Tibial nerve (tissue), 4 donors: ENCODE results near the gene PIR. TPM values are rescaled to one million over a fixed set of nuclear protein-coding genes. Genes with fewer than 3 reads are reported as not detected.

Experiments used
- DNase-seq, 2 donors: peaks; one replicate each; pipeline ENCODE4 v3.0.0-alpha.2; 2019; ENCODE audit warnings: low spot score in 2 of 2
- H3K27ac ChIP-seq, 4 donors: fragments of 200-600 bp; sonication (generic) in 3 of 4; one replicate each; pipeline ENCODE4 v1.5.1; 2017 to 2019; ENCODE audit warnings: mild to moderate bottlenecking in 1 of 4
- H3K27me3 ChIP-seq, 2 donors: fragments of 200-600 bp; sonication (generic) in 1 of 2; one replicate each; pipeline versions ENCODE4 v1.5.1 to v1.6.0; 2017 to 2019
- H3K36me3 ChIP-seq, 3 donors: fragments of 200-600 bp; sonication (generic); one replicate each; pipeline ENCODE4 v1.5.1; 2018 to 2019
- H3K4me1 ChIP-seq, 4 donors: fragments of 200-600 bp; sonication (generic) in 3 of 4; one replicate each; pipeline ENCODE4 v1.5.1; 2017 to 2019
- H3K4me3 ChIP-seq, 4 donors: fragments of 200-600 bp; sonication (generic) in 3 of 4; one replicate each; pipeline ENCODE4 v1.5.1; 2017 to 2019; ENCODE audit warnings: mild to moderate bottlenecking in 1 of 4, moderate library complexity in 1 of 4
- H3K9me3 ChIP-seq, 4 donors: fragments of 200-600 bp; sonication (generic) in 3 of 4; one replicate each; pipeline ENCODE4 v1.5.1; 2017 to 2019
- CTCF ChIP-seq, 5 experiments: fragments of 200-600 bp in 3 of 5; fragments of 450-650 bp in 2 of 5; sonication (generic) in 3 of 5; IDR thresholded peaks; one replicate each; pipeline ENCODE4 v1.5.1; 2016 to 2019; ENCODE audit warnings: antibody characterized with exemption in 5 of 5, mild to moderate bottlenecking in 3 of 5, moderate library complexity in 2 of 5
- EP300 ChIP-seq, 2 donors: sonication (generic); formaldehyde crosslinking; IDR thresholded peaks; one replicate each; pipeline ENCODE4 v1.6.1; 2017; ENCODE audit warnings: antibody characterized with exemption in 2 of 2, mild to moderate bottlenecking in 1 of 2
- POLR2A ChIP-seq, 2 donors: fragments of 450-650 bp; IDR thresholded peaks; one replicate each; pipeline ENCODE4 v1.6.1; 2017; ENCODE audit warnings: antibody characterized with exemption in 2 of 2, mild to moderate bottlenecking in 2 of 2, moderate library complexity in 2 of 2
- WGBS, 2 donors: methylation state at CpG; one replicate each; pipeline ENCODE4 v1.1.5; 2018; 5-methylcytosine and 5-hydroxymethylcytosine counted together
- total RNA-seq, 4 donors: library from RNA; depleted of rRNA; stranded (reverse); fragments of >200 nt; gene quantifications; one replicate each; pipeline ENCODE4 v1.1.0, GENCODE V29; 2016

The PIR gene
- total RNA-seq, 4 donors from 2014 or later: 10.6 to 27.6 (median 23.4) TPM

GRCh38 chrX:15340867-15341266, 152.3 kb downstream of the PIR start:
- WGBS, 2 donors: 79 to 83% methylated on average over 2 of the region's 2 CpGs
- H3K27ac ChIP-seq: no peak overlapping the region
- H3K9me3 ChIP-seq: no peaks in the 10 kb centered on the region
- DNase-seq: no peak
- no peak overlapping the region for H3K4me3 ChIP-seq
- H3K27me3 ChIP-seq: peaks cover 0 to 2% of the 10 kb centered on the region in 2 donors
- H3K36me3 ChIP-seq: no peaks in the 10 kb centered on the region
- TF ChIP-seq EP300 (IDR thresholded peaks at IDR 0.05) (no peak), POLR2A (IDR thresholded peaks at IDR 0.05) (no peak), CTCF (IDR thresholded peaks at IDR 0.05) (no peak)
- peaks cover 0 to 3% (median 0%) of the 10 kb centered on the region in 4 donors for H3K4me1 ChIP-seq

GRCh38 chrX:15336023-15336413, 157.1 kb downstream of the PIR start:
- peaks cover 0 to 7% (median 0%) of the 10 kb centered on the region in 3 donors for H3K36me3 ChIP-seq
- no peaks in the 10 kb centered on the region for H3K27me3 ChIP-seq
- no peak for TF ChIP-seq CTCF (IDR thresholded peaks at IDR 0.05)
- no peak for TF ChIP-seq POLR2A (IDR thresholded peaks at IDR 0.05)
- no peak for TF ChIP-seq EP300 (IDR thresholded peaks at IDR 0.05)
- peak overlapping the region; percentile 14 to 89 (median 42) for H3K4me3 ChIP-seq
- WGBS, 2 donors: 1 to 39% methylated on average over 5 to 10 of the region's 10 CpGs
- H3K9me3 ChIP-seq: no peaks in the 10 kb centered on the region
- peak in 1 of 2 donors; percentile 7 for DNase-seq
- peaks cover 0 to 12% (median 0%) of the 10 kb centered on the region in 4 donors for H3K4me1 ChIP-seq
- peak overlapping the region in 3 of 4 donors; percentile 64 to 95 (median 92) for H3K27ac ChIP-seq

- Histone ChIP-seq H3K4me1 (peaks cover 0 to 12% (median 0%) of the 10 kb centered on the region in 4 donors), H3K36me3 (peaks cover 0 to 9% (median 0%) of the 10 kb centered on the region in 3 donors), H3K27me3 (no peaks in the 10 kb centered on the region), H3K27ac (peak within 1 kb of the TSS; percentile 86 to 95 (median 90)), H3K4me3 (peak within 1 kb of the TSS; percentile 41 to 89 (median 66)), H3K9me3 (no peaks in the 10 kb centered on the region)
- TF ChIP-seq POLR2A (IDR thresholded peaks at IDR 0.05): peak; percentile 67 to 94
- TF ChIP-seq CTCF (IDR thresholded peaks at IDR 0.05): peak in 1 of 5 experiments; percentile 19
- peak; percentile 90 to 92 for TF ChIP-seq EP300 (IDR thresholded peaks at IDR 0.05)
- WGBS, 2 donors: 1 to 38% methylated on average over 15 to 71 of the region's 72 CpGs
- peak; percentile 81 to 83 for DNase-seq
Measured at GRCh38 chrX:15335135-15336022, 157.8 kb downstream of the PIR start, which contains the start of gene PIGA. PIGA (minus strand) TSS chrX:15335523; CDS start chrX:15331930, 3,593 bp downstream.

Other genes starting within 250 kb of the PIR start
- gene ASB9, start 223.2 kb downstream of the PIR start, total RNA-seq: 1 to 10 TPM in 3 of 4 donors, under 1 TPM in 1; 0.87 to 3.9 (median 1.1) TPM
- gene ASB11, start 177.7 kb downstream of the PIR start, total RNA-seq: not detected
- gene PIGA, start 157.8 kb downstream of the PIR start, total RNA-seq: 1 to 10 TPM; 5.1 to 9.8 (median 7.9) TPM
- 1 to 10 TPM; 1.5 to 5.0 (median 1.8) TPM for gene VEGFD, start 108.9 kb downstream of the PIR start, total RNA-seq
- 1 to 10 TPM; 1.8 to 5.9 (median 3.4) TPM for gene BMX, start 7.5 kb upstream of the PIR start, total RNA-seq
- 1 to 10 TPM in 2 of 4 donors, under 1 TPM in 2; 0.30 to 1.1 (median 0.92) TPM for gene ACE2, start 107.6 kb upstream of the PIR start, total RNA-seq
- gene CLTRN, start 171.5 kb upstream of the PIR start, total RNA-seq: 1 to 10 TPM in 2 of 4 donors, not detected in 2; 1.0 to 1.1 TPM
- 10 to 100 TPM in 3 of 4 donors, 1 to 10 TPM in 1; 9.6 to 17.6 (median 12.5) TPM for gene CA5B, start 244.9 kb upstream of the PIR start, total RNA-seq